Measurements from ENCODE around the gene SSH2.

The SSH2 gene

DNA sequence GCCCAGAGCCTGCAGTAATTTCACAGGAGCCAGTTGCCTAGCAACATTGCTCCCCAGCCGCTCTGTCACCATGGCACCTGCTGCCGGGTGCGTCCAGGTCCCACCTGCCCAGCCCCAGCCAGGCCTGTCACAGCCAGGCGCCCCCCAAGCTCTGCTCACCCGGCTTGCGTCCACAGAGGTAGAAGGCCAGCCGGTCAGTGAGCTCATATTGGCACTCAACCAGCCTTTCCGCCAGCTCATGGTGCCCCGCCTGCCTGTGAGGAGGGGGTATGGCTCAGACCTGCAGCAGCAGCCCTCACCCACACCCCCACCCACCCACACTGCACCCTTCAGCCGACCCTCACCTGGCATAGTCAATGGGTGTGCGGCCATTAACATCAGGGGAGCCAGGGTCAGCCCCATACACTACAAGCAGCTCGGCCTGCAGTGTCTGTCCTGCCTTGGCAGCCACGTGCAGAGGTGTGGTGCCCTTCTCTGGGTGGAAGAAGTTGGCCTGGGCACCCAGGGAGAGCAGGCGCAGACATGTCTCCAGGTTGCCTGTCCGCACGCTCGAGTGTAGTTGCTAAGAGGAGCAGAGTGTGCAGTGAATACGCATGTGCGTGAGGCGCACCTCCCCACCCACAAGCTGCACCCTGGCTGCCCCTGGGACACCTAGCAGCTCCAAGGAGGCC is 348.3 kb downstream of the SSH2 start:
- no peak for DNase-seq (ENCODE audit: low read depth in 2 of 2, low spot score in 1 of 2)

DNA sequence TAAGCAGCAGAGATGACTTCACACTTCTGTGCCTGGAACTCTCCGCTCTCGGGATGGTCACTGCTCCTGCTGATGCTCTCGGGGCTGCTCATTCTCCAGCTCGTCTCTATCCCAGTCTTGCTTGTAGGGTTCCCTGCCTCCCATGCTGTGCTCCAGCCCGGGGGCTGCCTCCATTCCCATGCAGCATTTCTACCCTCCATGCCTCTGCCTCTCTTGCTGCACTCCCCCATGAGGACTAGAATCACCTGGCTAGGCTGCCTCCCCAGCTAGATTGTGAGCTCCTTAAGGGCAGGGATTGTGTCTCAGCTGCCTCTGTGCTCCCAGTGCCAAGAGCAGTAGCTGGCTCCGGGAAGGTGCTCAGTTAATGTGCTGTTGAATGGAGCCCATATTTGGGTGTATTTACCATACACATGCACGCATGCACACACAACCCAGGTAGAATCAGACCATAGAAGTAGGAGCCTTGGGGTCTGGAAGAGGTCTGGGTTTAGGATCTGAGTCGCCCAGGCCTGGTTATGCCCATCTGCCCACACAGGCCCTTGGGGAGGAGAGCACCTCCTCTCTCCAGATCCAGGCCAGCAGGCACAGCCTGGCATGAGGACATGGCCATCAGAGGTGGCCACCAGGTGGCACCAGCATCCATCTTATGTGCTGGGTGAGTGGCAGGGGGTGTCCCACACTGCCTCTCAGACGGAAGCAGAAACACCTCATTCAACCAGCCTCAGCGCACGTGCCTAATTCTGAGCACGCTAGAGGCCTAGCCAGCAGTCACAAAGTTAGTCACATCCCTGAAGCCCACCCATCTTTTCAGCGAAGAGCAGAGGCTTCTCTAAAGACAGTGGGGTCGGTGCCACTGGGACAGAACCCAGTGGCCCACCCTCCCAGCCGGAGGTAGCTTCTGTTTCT is 349.9 kb downstream of the SSH2 start:
- peak in 1 of 2 donors; percentile 82 for DNase-seq (ENCODE audit: low read depth in 2 of 2, low spot score in 1 of 2)

DNA sequence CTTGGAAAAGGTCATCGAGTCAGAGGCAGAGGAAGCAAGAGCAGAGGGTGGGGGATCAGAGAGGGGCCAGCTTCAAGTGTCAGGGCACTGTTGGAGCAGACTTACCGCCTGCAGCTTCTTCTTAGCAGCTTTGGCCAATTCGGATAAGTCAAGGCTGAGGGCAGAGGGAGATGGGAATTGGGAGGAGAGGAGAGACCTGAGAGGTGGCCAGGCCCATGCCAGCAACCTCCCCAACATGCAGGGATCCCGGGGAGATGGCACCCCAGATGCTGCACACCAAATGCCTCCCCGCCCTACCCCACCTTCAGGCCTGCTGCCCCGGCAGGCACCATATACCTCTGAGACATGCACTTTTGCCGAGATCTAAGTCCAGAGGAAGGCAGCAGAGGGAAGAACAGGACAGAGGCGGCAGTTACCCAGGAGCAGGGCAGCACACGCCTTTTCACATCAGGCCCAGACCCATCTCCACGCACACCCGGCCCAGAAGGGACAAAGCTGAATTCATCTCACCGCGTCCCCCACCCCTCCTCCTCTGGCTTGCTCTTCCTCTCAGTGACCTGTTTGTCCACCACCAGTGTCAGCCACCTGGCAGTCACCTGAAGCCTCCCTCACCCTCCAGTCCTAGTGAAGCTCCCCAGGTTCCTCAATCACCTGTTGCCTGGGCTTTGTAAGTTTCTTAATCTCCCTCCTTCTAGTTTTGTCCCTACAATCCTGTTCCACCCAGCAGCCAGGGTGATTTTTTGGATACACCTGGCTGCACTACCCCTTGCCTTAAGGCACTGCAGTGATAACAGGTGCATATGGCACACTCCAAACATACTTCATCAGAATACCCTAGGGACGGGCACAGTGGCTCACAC is 351.2 kb downstream of the SSH2 start:
- DNase-seq (ENCODE audit: low read depth in 2 of 2, low spot score in 1 of 2) = no peak

DNA sequence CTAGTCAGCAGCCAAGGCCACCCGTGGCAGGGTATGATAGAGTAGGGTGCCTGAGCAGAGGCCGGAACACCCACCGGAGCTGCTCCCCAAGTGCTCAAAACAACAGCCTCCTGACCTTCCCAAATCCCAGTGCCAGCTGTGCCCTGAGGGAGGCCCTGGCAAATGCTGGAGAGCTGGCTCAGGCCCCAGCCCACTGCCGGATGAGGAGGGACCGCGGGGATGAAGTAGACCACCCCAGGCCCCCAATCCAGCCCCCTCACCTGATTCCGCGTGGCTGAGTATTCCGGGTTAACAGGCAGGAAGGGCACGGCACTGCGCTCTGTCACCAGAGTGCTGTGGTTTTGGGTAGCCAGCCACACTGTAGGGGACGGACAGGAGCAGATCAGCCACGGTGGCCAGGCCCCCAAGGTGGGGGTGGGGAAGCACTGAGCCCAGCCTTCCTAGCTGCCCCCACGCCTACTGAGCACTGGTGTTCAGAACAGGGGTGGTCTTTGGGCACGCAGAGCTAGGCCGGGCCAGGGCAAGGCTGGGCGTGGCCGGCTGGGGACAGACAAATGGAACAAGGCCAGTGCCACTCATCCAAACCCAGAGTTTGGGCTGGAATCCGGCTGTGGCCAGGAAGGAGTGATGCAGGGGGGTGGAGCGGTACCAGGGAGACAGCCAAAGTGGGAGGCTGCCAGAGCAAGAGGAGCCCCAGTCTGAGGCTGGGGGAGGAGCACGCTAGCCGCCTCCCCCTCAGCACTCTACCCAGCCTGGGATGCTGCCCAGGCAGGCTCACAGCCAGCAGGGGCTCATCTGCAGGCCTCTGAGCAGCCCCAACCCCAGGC is 352.4 kb downstream of the SSH2 start:
- DNase-seq (ENCODE audit: low read depth in 2 of 2, low spot score in 1 of 2) = no peak

DNA sequence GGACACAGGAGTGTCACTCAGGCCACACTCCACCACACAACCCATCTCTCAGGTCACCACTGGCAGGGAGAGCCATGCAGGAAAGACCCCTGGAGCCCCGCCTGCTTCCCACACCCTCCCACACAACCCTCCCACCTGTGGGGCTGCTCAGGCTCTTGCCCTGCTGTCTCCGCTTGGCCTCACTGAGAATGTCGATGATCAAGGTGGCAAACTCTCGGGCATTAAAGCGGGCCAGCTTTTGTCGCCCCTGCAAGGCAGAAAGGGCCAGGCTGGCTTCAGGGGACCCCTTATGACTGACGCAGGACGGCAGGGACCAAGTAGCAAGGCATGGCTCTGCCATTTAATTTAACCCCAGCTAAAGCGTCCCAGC is 353.0 kb downstream of the SSH2 start:
- DNase-seq (ENCODE audit: low read depth in 2 of 2, low spot score in 1 of 2) = no peak

DNA sequence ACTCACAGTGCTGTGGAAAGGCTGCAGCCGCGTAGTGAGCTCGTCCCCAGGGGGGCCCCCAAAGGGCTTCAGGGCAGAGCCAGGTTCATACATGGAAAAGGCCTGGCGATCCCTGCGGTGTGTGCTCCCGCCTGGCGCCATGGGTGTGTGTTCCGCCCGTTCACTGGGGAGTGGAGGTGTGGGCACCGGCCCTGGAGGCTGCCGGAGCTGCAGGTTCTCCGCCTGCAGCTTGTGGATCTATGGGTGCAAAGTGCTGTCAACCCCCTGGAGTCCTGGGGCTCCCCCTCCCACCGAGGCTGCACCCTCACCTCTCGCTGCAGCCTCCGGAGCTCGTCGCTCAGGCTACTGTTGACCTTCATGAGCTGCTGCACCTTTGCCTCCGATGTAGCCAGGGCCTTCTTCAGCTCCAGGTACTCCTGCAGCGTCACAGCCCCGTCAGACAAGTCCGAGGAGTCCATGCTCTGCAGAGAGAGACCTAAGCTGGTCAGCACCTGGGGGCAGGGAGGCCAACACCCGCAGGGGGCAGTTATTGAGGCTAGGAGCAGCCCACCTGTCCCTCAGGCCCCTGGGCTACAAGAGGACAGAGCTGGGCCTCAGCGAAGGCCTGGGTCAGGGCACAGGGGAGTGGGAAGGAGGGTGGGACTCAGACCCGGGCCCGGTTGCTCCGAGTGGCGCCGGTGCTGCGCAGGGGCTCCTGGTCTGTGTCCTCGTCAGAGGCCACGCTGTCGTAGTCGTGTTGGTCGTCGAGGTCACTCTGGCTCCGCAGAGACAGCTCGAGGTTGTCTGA is 353.6 kb downstream of the SSH2 start:
- DNase-seq (ENCODE audit: low read depth in 2 of 2, low spot score in 1 of 2) = no peak

Data from stimulated activated CD8-positive, alpha-beta memory T cell treated with anti-CD3 and anti-CD28 coated beads, Interleukin-4, amount 100 ng/mL, for 1 hour (primary cell).